Measurements from ENCODE around the gene CNOT6L. TPM values are rescaled to one million over a fixed set of nuclear protein-coding genes. Genes with fewer than 3 reads are reported as not detected.

Gene CNOT6L
- total and polyA plus RNA-seq, 2 of the 13 experiments (the other 11 are each of a cell fraction or from before 2014, with no cell fraction given): 7.9 to 13.5 TPM

- POLR2A ChIA-PET: no interaction called here
- Histone ChIP-seq H3K9ac (ENCODE audit: insufficient read depth, low read depth, low read length) (no peak overlapping the region), H3K4me1 (ENCODE audit: insufficient read depth, low read length) (no peaks in the 10 kb centered on the region), H2AFZ (ENCODE audit: low read length) (no peak overlapping the region), H3K4me2 (ENCODE audit: low read depth, low read length) (no peak overlapping the region), H3K27me3 (ENCODE audit: control insufficient read depth in 1 of 2, insufficient read depth in 2 of 2, low read length in 2 of 2) (no peaks in the 10 kb centered on the region), H3K79me2 (ENCODE audit: insufficient read depth, low read length) (no peaks in the 10 kb centered on the region), H3K27ac (ENCODE audit: extremely low read length, insufficient read depth, low read length) (no peak overlapping the region), H3K9me3 (ENCODE audit: low read length) (no peaks in the 10 kb centered on the region), H3K4me3 (replicated peaks in 1 of 3; ENCODE audit: insufficient read depth in 1 of 3, low read depth in 2 of 3, low read length in 3 of 3) (no peak overlapping the region), H4K20me1 (ENCODE audit: insufficient read depth, low read length) (no peaks in the 10 kb centered on the region), H3K36me3 (replicated peaks in 1 of 2; ENCODE audit: control insufficient read depth in 1 of 2, insufficient read depth in 2 of 2, low read length in 2 of 2) (no peaks in the 10 kb centered on the region)
- WGBS (ENCODE audit: low lambda C conversion rate): 33% methylated on average over 7 of the region's 7 CpGs
- TF ChIP-seq ZNF580 (CRISPR knock-in tag; IDR thresholded peaks at IDR 0.05; ENCODE audit: borderline replicate concordance, low read depth) (no peak), ISL2 (CRISPR knock-in tag; IDR thresholded peaks at IDR 0.05) (no peak), SRSF4 (IDR thresholded peaks at IDR 0.05; ENCODE audit: low read depth, low read length, poor library complexity, severe bottlenecking) (no peak), ZBTB1 (CRISPR knock-in tag; IDR thresholded peaks at IDR 0.05; ENCODE audit: borderline replicate concordance) (no peak), SRF (IDR thresholded peaks at IDR 0.05; ENCODE audit: low read depth, low read length) (no peak), RFXAP (CRISPR knock-in tag; IDR thresholded peaks at IDR 0.05; ENCODE audit: borderline replicate concordance) (no peak), ZNF605 (CRISPR knock-in tag; IDR thresholded peaks at IDR 0.05) (no peak), ZBTB8A (CRISPR knock-in tag; IDR thresholded peaks at IDR 0.05; ENCODE audit: borderline replicate concordance, low read depth) (no peak), HOXA7 (CRISPR knock-in tag; IDR thresholded peaks at IDR 0.05) (no peak), RBM39 (IDR thresholded peaks at IDR 0.05; ENCODE audit: low read depth, low read length, poor library complexity, severe bottlenecking) (no peak), ZKSCAN8 (CRISPR knock-in tag; IDR thresholded peaks at IDR 0.05; ENCODE audit: borderline replicate concordance) (no peak), ERF (CRISPR knock-in tag; IDR thresholded peaks at IDR 0.05) (no peak), XBP1 (CRISPR knock-in tag; IDR thresholded peaks at IDR 0.05) (no peak), BRD4 (CRISPR knock-in tag; IDR thresholded peaks at IDR 0.05) (no peak), CC2D1A (CRISPR knock-in tag; IDR thresholded peaks at IDR 0.05) (no peak), TIGD3 (CRISPR knock-in tag; IDR thresholded peaks at IDR 0.05; ENCODE audit: borderline replicate concordance) (no peak), KMT2B (CRISPR knock-in tag; IDR thresholded peaks at IDR 0.05) (no peak), YEATS4 (CRISPR knock-in tag; IDR thresholded peaks at IDR 0.05; ENCODE audit: borderline replicate concordance) (no peak)
- TF ChIP-seq, protein P1, sequence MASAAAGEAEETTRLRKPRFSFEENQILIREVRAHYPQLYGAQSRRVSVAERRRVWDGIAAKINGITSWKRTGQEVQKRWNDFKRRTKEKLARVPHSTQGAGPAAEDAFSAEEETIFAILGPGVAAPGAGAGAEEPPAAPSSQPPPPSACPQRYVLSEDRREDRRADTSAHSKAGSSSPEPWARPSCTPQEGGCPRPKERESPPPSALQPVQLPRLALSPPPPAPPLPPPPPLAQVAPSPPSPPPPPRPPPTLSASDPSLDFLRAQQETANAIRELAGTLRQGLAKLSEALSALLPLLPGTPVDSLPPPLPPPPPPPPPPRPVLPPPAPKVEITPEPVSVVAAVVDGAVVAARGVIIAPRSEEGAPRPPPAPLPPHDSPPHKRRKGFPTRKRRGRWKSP (CRISPR knock-in tag; IDR thresholded peaks at IDR 0.05): no peak
- TF ChIP-seq, protein P2, sequence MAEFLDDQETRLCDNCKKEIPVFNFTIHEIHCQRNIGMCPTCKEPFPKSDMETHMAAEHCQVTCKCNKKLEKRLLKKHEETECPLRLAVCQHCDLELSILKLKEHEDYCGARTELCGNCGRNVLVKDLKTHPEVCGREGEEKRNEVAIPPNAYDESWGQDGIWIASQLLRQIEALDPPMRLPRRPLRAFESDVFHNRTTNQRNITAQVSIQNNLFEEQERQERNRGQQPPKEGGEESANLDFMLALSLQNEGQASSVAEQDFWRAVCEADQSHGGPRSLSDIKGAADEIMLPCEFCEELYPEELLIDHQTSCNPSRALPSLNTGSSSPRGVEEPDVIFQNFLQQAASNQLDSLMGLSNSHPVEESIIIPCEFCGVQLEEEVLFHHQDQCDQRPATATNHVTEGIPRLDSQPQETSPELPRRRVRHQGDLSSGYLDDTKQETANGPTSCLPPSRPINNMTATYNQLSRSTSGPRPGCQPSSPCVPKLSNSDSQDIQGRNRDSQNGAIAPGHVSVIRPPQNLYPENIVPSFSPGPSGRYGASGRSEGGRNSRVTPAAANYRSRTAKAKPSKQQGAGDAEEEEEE (CRISPR knock-in tag; IDR thresholded peaks at IDR 0.05; ENCODE audit: borderline replicate concordance): no peak
- FAIRE-seq (no peak), DNase-seq (ENCODE audit: low spot score) (no peak), ATAC-seq (no peak)
- no TSS peak for BruUV-seq (replicated peaks)
- CTCF ChIA-PET (ENCODE audit: low intra/inter-chr PET ratio, low total read pairs): no interaction called here
- intact Hi-C loops (cut with micrococcal nuclease; ENCODE audit: unreplicated experiment): no loop called here
- in situ Hi-C loops (cut with HindIII; ENCODE audit: extremely low pct_ligation_motif_present, low pct_unique_long_range_greater_than_20kb): no loop called here
These were observed 149.1 kb downstream of the CNOT6L start for GRCh38 chr4:77669946-77670590.
